ENCODE measurements around the gene LRP2.
"Not testable (repeated sequence)": the region's sequence is repeated elsewhere in the genome, so short reads cannot be mapped to it uniquely, and the experiment has no call there.

The LRP2 gene

DNA sequence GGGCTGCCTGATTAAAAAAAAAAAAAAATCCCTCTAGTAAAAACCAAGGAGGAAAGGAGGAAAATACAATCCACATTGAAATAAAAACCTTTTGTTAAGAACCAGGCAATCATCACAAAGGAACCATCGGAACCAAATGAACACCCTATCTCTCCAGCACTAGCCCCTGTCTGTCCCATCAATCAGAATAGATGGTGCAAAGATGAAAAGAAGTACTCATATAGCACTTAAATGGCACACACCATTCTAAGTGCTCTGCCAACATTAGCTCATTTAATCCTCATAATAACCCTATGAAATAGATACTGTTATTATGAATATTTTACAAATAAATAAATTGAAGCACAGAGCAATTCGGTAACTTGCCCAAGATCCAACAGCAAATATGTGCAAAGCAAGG, 38.5 kb downstream of the LRP2 start:
- DNase-seq = no peak
- H3K27me3 ChIP-seq = no peaks in the 10 kb centered on the region
- no peaks in the 10 kb centered on the region for H3K9me3 ChIP-seq
- TF ChIP-seq, protein P1, sequence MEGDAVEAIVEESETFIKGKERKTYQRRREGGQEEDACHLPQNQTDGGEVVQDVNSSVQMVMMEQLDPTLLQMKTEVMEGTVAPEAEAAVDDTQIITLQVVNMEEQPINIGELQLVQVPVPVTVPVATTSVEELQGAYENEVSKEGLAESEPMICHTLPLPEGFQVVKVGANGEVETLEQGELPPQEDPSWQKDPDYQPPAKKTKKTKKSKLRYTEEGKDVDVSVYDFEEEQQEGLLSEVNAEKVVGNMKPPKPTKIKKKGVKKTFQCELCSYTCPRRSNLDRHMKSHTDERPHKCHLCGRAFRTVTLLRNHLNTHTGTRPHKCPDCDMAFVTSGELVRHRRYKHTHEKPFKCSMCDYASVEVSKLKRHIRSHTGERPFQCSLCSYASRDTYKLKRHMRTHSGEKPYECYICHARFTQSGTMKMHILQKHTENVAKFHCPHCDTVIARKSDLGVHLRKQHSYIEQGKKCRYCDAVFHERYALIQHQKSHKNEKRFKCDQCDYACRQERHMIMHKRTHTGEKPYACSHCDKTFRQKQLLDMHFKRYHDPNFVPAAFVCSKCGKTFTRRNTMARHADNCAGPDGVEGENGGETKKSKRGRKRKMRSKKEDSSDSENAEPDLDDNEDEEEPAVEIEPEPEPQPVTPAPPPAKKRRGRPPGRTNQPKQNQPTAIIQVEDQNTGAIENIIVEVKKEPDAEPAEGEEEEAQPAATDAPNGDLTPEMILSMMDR (IDR thresholded peaks at IDR 0.05) = no peak
- no peaks in the 10 kb centered on the region for H3K36me3 ChIP-seq
- no peak overlapping the region for H3K4me3 ChIP-seq
- H3K4me1 ChIP-seq = no peaks in the 10 kb centered on the region
- no peak overlapping the region for H3K27ac ChIP-seq
- intact Hi-C loops (cut with DNase I; ENCODE audit: low total_unique reads) = no loop called here

DNA sequence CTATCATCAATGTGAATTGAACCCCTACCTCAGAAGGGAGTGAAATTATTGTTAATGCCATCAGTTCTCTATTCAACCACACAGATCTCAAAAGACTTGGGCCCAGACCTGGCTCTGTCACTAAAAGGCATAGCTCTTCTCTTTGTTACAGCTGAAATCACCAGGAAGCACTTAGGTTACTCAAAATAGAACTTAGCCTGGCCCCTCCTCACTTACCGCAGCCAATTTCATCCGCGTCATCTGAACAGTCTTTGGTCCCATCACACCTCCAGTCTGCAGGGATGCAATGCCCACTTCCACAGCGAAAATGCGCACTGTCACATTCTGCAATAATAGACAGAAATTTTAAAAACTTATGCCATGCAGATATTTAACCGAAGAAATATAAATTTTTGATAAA, 41.8 kb downstream of the LRP2 start:
- Histone ChIP-seq H3K9me3 (no peaks in the 10 kb centered on the region), H3K36me3 (no peaks in the 10 kb centered on the region), H3K4me1 (no peaks in the 10 kb centered on the region), H3K27ac (no peak overlapping the region), H3K27me3 (no peaks in the 10 kb centered on the region), H3K4me3 (no peak overlapping the region)
- TF ChIP-seq, protein P1 (IDR thresholded peaks at IDR 0.05) = no peak
- intact Hi-C loops (cut with DNase I; ENCODE audit: low total_unique reads) = no loop called here
- DNase-seq = no peak

DNA sequence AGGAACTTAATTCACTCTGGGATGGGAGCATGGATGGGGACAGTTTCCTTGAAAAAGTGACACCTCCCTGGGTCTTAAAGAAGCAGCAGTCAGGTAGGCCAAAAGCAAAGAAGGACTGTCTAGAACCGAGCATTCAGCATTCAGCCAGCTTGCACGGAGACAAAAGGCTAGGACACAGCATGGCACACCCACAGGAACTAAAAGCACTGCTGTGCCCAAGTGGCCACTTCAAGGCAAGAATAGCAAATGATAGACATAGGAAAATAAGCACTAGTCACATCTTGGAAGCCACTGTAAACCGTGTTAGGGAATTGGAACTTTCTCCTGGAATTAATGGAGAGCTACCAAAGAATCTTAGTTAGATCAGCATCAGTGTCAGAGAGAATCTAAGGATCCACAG, 47.0 kb downstream of the LRP2 start:
- TF ChIP-seq, protein P1 (IDR thresholded peaks at IDR 0.05) = no peak
- no peak overlapping the region for H3K27ac ChIP-seq
- no peaks in the 10 kb centered on the region for H3K36me3 ChIP-seq
- H3K4me3 ChIP-seq = no peak overlapping the region
- no peak for DNase-seq
- intact Hi-C loops (cut with DNase I; ENCODE audit: low total_unique reads) = loop anchor here (5.0 kb wide), 1 partner anchor 108 kb away; no protein-coding TSS in a partner anchor
- no peaks in the 10 kb centered on the region for H3K9me3 ChIP-seq
- H3K27me3 ChIP-seq = peaks cover 0 to 6% of the 10 kb centered on the region in 2 donors
- H3K4me1 ChIP-seq = no peaks in the 10 kb centered on the region

DNA sequence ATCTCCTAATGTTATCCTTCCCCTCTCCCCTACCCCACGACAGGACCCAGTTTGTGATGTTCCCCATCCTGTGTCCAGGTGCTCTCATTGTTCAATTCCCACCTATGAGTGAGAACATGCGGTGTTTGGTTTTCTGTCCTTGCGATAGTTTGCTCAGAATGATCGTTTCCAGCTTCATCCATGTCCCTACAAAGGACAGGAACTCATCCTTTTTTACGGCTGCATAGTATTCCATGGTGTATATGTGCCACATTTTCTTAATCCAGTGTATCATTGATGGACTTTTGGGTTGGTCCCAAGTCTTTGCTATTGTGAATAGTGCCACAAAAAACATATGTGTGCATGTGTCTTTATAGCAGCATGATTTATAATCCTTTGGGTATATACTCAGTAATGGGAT, 54.0 kb downstream of the LRP2 start:
- H3K9me3 ChIP-seq; H3K36me3 ChIP-seq; H3K4me3 ChIP-seq; H3K27ac ChIP-seq; H3K4me1 ChIP-seq; DNase-seq; intact Hi-C loops (cut with DNase I; ENCODE audit: low total_unique reads); H3K27me3 ChIP-seq: not testable (repeated sequence)

- H3K4me1 ChIP-seq; H3K27ac ChIP-seq; H3K9me3 ChIP-seq; H3K27me3 ChIP-seq; H3K36me3 ChIP-seq; DNase-seq; intact Hi-C loops (cut with DNase I; ENCODE audit: low total_unique reads); H3K4me3 ChIP-seq: not testable (repeated sequence)
Measured at GRCh38 chr2:169304689-169305088, 57.6 kb downstream of the LRP2 start.

DNA sequence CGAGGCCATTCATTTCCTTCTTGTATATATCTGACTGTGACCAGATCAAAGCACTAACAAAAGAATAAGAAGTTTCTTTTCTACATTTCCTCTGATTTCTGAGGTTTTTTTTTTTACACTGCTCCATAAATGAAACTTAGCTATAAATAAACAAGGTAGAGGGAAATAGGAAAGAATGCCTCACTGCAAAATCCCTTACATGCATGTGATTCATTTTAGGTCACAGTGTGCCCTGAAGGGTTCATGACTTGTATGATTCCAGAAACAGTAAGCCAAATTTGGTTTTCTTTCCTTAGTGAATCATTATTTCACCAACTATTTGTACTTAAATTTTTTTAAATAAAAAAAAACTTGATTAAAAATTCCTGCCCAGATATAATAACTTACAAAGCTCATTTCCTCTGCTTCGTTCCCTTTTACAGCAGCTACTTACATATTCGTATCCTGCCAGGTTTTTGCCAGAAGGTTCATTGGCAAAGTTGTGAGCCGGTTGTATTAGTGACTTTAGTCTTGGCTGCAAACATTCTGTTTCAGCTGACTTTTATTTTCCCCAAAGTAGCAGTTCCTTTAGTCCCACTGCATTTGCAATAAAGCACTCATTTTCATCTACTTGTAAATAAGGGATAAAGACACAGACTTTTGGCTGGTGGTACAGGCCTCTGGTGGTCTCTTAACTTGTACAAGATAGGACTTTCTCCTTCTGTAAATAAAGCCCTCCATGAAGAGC, 58.6 kb downstream of the LRP2 start:
- no peaks in the 10 kb centered on the region for H3K36me3 ChIP-seq
- DNase-seq = no peak
- TF ChIP-seq, protein P1 (IDR thresholded peaks at IDR 0.05) = no peak
- no peak overlapping the region for H3K27ac ChIP-seq
- H3K27me3 ChIP-seq = no peaks in the 10 kb centered on the region
- intact Hi-C loops (cut with DNase I; ENCODE audit: low total_unique reads) = no loop called here
- H3K4me1 ChIP-seq = peaks cover 0 to 4% (median 0%) of the 10 kb centered on the region in 4 donors
- H3K4me3 ChIP-seq = no peak overlapping the region
- H3K9me3 ChIP-seq = no peaks in the 10 kb centered on the region

DNA sequence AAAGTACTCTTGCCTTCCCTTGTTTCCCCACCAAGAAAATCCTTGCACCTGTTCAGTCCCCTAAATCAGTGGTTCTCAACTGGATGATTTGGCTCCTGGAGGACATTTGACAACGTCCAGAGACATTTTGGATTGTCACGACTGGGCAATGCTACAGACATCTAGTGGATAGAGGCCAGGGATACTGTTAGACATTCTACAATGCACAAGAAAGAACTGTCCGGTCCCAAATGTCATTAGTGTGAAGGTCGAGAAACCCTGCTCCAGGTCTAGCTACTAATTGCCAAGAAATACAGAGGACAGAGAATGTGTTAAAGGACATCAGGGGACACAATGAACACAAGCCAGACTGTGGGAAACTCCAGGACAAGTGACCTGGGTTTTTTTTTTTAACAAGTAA, 60.0 kb downstream of the LRP2 start:
- TF ChIP-seq, protein P1 (IDR thresholded peaks at IDR 0.05) = no peak
- DNase-seq = no peak
- intact Hi-C loops (cut with DNase I; ENCODE audit: low total_unique reads) = no loop called here

More for the DNA sequence above, 60.0 kb downstream of the LRP2 start:
- Histone ChIP-seq H3K4me3 (no peak overlapping the region), H3K4me1 (peaks cover 0 to 4% (median 0%) of the 10 kb centered on the region in 4 donors), H3K27me3 (no peaks in the 10 kb centered on the region), H3K36me3 (no peaks in the 10 kb centered on the region), H3K27ac (no peak overlapping the region), H3K9me3 (no peaks in the 10 kb centered on the region)
